ENCODE results near the gene MSMB. TPM values are rescaled to one million over a fixed set of nuclear protein-coding genes. Genes with fewer than 3 reads are reported as not detected.

The MSMB gene
- total and polyA plus RNA-seq, 2 of the 8 experiments (the other 6 are each of a cell fraction or from before 2014, with no cell fraction given): not detected

DNA sequence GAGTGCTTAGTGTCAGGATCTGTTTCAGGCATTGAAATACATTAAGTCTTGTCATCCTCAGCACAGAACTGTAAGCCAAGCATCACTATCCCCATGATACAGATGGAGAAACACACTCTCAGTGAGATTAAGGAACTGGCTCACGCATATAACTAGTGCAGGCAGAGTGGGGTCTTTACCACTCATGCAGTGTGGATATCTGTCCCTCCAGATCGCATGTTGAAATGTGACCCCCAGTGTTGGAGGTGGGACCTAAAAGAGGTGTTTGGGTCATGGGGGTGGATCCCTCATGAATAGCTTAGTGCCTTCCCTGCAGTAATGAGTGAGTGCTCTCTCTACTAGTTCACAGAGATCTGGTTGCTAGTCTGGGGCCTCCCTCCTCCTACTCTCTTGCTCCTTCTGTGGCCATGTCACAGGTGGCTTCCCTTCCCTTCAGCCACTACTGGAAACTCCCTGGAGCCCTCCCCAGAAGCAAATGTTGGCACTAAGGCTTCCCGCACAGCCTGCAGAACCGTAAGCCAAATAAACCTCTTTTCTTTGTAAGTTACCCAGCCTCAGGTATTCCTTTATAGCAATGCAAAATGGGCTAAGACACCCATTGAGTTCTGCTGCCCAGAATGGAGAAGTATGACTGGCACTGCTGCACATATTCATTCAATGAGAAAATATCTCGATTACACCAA is 31.8 kb upstream of the MSMB start (continued):
- TF ChIP-seq, protein P1, sequence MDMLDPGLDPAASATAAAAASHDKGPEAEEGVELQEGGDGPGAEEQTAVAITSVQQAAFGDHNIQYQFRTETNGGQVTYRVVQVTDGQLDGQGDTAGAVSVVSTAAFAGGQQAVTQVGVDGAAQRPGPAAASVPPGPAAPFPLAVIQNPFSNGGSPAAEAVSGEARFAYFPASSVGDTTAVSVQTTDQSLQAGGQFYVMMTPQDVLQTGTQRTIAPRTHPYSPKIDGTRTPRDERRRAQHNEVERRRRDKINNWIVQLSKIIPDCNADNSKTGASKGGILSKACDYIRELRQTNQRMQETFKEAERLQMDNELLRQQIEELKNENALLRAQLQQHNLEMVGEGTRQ (IDR thresholded peaks at IDR 0.05; ENCODE audit: low read length): no peak
- TF ChIP-seq, protein P2, sequence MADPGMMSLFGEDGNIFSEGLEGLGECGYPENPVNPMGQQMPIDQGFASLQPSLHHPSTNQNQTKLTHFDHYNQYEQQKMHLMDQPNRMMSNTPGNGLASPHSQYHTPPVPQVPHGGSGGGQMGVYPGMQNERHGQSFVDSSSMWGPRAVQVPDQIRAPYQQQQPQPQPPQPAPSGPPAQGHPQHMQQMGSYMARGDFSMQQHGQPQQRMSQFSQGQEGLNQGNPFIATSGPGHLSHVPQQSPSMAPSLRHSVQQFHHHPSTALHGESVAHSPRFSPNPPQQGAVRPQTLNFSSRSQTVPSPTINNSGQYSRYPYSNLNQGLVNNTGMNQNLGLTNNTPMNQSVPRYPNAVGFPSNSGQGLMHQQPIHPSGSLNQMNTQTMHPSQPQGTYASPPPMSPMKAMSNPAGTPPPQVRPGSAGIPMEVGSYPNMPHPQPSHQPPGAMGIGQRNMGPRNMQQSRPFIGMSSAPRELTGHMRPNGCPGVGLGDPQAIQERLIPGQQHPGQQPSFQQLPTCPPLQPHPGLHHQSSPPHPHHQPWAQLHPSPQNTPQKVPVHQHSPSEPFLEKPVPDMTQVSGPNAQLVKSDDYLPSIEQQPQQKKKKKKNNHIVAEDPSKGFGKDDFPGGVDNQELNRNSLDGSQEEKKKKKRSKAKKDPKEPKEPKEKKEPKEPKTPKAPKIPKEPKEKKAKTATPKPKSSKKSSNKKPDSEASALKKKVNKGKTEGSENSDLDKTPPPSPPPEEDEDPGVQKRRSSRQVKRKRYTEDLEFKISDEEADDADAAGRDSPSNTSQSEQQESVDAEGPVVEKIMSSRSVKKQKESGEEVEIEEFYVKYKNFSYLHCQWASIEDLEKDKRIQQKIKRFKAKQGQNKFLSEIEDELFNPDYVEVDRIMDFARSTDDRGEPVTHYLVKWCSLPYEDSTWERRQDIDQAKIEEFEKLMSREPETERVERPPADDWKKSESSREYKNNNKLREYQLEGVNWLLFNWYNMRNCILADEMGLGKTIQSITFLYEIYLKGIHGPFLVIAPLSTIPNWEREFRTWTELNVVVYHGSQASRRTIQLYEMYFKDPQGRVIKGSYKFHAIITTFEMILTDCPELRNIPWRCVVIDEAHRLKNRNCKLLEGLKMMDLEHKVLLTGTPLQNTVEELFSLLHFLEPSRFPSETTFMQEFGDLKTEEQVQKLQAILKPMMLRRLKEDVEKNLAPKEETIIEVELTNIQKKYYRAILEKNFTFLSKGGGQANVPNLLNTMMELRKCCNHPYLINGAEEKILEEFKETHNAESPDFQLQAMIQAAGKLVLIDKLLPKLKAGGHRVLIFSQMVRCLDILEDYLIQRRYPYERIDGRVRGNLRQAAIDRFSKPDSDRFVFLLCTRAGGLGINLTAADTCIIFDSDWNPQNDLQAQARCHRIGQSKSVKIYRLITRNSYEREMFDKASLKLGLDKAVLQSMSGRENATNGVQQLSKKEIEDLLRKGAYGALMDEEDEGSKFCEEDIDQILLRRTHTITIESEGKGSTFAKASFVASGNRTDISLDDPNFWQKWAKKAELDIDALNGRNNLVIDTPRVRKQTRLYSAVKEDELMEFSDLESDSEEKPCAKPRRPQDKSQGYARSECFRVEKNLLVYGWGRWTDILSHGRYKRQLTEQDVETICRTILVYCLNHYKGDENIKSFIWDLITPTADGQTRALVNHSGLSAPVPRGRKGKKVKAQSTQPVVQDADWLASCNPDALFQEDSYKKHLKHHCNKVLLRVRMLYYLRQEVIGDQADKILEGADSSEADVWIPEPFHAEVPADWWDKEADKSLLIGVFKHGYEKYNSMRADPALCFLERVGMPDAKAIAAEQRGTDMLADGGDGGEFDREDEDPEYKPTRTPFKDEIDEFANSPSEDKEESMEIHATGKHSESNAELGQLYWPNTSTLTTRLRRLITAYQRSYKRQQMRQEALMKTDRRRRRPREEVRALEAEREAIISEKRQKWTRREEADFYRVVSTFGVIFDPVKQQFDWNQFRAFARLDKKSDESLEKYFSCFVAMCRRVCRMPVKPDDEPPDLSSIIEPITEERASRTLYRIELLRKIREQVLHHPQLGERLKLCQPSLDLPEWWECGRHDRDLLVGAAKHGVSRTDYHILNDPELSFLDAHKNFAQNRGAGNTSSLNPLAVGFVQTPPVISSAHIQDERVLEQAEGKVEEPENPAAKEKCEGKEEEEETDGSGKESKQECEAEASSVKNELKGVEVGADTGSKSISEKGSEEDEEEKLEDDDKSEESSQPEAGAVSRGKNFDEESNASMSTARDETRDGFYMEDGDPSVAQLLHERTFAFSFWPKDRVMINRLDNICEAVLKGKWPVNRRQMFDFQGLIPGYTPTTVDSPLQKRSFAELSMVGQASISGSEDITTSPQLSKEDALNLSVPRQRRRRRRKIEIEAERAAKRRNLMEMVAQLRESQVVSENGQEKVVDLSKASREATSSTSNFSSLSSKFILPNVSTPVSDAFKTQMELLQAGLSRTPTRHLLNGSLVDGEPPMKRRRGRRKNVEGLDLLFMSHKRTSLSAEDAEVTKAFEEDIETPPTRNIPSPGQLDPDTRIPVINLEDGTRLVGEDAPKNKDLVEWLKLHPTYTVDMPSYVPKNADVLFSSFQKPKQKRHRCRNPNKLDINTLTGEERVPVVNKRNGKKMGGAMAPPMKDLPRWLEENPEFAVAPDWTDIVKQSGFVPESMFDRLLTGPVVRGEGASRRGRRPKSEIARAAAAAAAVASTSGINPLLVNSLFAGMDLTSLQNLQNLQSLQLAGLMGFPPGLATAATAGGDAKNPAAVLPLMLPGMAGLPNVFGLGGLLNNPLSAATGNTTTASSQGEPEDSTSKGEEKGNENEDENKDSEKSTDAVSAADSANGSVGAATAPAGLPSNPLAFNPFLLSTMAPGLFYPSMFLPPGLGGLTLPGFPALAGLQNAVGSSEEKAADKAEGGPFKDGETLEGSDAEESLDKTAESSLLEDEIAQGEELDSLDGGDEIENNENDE (IDR thresholded peaks at IDR 0.05; ENCODE audit: insufficient replicate concordance, low read length): no peak
- TF ChIP-seq, protein P3, sequence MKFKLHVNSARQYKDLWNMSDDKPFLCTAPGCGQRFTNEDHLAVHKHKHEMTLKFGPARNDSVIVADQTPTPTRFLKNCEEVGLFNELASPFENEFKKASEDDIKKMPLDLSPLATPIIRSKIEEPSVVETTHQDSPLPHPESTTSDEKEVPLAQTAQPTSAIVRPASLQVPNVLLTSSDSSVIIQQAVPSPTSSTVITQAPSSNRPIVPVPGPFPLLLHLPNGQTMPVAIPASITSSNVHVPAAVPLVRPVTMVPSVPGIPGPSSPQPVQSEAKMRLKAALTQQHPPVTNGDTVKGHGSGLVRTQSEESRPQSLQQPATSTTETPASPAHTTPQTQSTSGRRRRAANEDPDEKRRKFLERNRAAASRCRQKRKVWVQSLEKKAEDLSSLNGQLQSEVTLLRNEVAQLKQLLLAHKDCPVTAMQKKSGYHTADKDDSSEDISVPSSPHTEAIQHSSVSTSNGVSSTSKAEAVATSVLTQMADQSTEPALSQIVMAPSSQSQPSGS (IDR thresholded peaks at IDR 0.05; ENCODE audit: low read length): no peak
- TF ChIP-seq TCF12 (IDR thresholded peaks at IDR 0.05; ENCODE audit: low read depth, low read length): no peak
- no peak for TF ChIP-seq EGR1 (IDR thresholded peaks at IDR 0.05; ENCODE audit: borderline replicate concordance, low read depth, low read length)
- no peak for TF ChIP-seq RFX5 (IDR thresholded peaks at IDR 0.05; ENCODE audit: borderline replicate concordance, low read depth, low read length)

Data from H1 (cell line).